K562 (cell line): ENCODE measurements around the gene KMT5B. TPM values are rescaled to one million over a fixed set of nuclear protein-coding genes. Genes with fewer than 3 reads are reported as not detected.
"Not testable (repeated sequence)": the region's sequence is repeated elsewhere in the genome, so short reads cannot be mapped to it uniquely, and the experiment has no call there.

Experiments
- ATAC-seq: fragments of 200-7000 bp; cut with Tn5 transposase; 3 replicates; pipeline ENCODE4 v1.9.1; 2020; ENCODE audit warnings: moderate library complexity
- BruUV-seq: library from RNA; stranded (reverse); fragments of 400-500 nt; replicated peaks from 2 replicates; lab custom pipeline; 2021; lab: Mats Ljungman, UMichigan
- CTCF ChIA-PET: fragments of 300-600 bp; formaldehyde crosslinking; extraction: SDS; loops from one replicate; lab custom pipeline; 2021; ENCODE audit warnings: low intra/inter-chr PET ratio; lab: Yijun Ruan, JAX
- POLR2A ChIA-PET: fragments of 300-600, 350-650 bp; sonication (Branson Sonifier 250); formaldehyde crosslinking; extraction: SDS; loops from one replicate; lab custom pipeline; 2021; ENCODE audit warnings: antibody characterized with exemption, inconsistent platforms; lab: Yijun Ruan, JAX
- DNase-seq, 4 experiments: peaks; one replicate each; pipeline versions ENCODE4 v3.0.0 to v3.0.0-alpha.2; 2011 to 2018; ENCODE audit warnings: low spot score in 3 of 4, mixed read lengths in 3 of 4; ENCODE audit errors: extremely low read depth in 1 of 4
- FAIRE-seq: peaks from 2 replicates; lab custom pipeline; 2011; peaks lifted over from hg19 to GRCh38; lab: Jason Lieb, UNC
- H2AFZ ChIP-seq: 2 replicates; pipeline ENCODE4 v1.6.0; 2011; ENCODE audit warnings: low read depth, low read length, control low read depth, inconsistent platforms
- H3K27ac ChIP-seq: fragments of 200-600 bp; 3 replicates; pipeline ENCODE4 v1.8.0; 2011; ENCODE audit warnings: low read depth, mild to moderate bottlenecking, control low read depth, inconsistent platforms, low read length, moderate library complexity, mixed read lengths; ENCODE audit errors: extremely low read depth
- H3K27me3 ChIP-seq, 2 experiments: fragments of 300-600 bp in 1 of 2; 2 replicates in 1 of 2; 3 replicates in 1 of 2; pipeline versions ENCODE4 v1.6.0 to v1.8.0; 2011; ENCODE audit warnings: inconsistent platforms in 2 of 2, low read length in 2 of 2, mild to moderate bottlenecking in 1 of 2, mixed read lengths in 1 of 2, moderate library complexity in 1 of 2; ENCODE audit not compliant: control insufficient read depth in 2 of 2, insufficient read depth in 2 of 2
- H3K36me3 ChIP-seq: fragments of 300-600 bp; 3 replicates; pipeline ENCODE4 v1.8.0; 2011; ENCODE audit warnings: mild to moderate bottlenecking, low read length, inconsistent platforms; ENCODE audit not compliant: control insufficient read depth, insufficient read depth
- H3K4me1 ChIP-seq, 2 experiments: fragments of 200-600 bp in 1 of 2; replicated peaks in 1 of 2; 2 replicates in 1 of 2; 3 replicates in 1 of 2; pipeline versions ENCODE4 v1.5.1 to v1.8.0; 2011; ENCODE audit warnings: inconsistent platforms in 2 of 2, low read length in 2 of 2, mild to moderate bottlenecking in 1 of 2, mixed read lengths in 1 of 2, moderate library complexity in 1 of 2; ENCODE audit not compliant: control insufficient read depth in 2 of 2, insufficient read depth in 2 of 2
- H3K4me2 ChIP-seq: 2 replicates; pipeline ENCODE4 v1.6.1; 2011; ENCODE audit warnings: low read length, control low read depth, inconsistent platforms, mixed read lengths; ENCODE audit not compliant: insufficient read depth
- H3K4me3 ChIP-seq: fragments of 200-600 bp; sonication (generic), shearing (Covaris generic); 2 replicates; pipeline ENCODE4 v1.5.1; 2016; ENCODE audit warnings: control low read depth, inconsistent platforms
- H3K79me2 ChIP-seq: fragments of 200-600 bp; 3 replicates; pipeline ENCODE4 v1.8.0; 2011; ENCODE audit warnings: low read length, inconsistent platforms; ENCODE audit not compliant: control insufficient read depth, insufficient read depth
- H3K9ac ChIP-seq, 2 experiments: 2 replicates each; pipeline versions ENCODE4 v1.6.0 to v1.6.1; 2011; ENCODE audit warnings: low read depth in 2 of 2, low read length in 2 of 2, control low read depth in 1 of 2, inconsistent platforms in 1 of 2, mild to moderate bottlenecking in 1 of 2, mixed read lengths in 1 of 2; ENCODE audit not compliant: insufficient read depth in 1 of 2
- H3K9me1 ChIP-seq: one replicate; pipeline ENCODE4 v1.6.0; 2011; ENCODE audit warnings: inconsistent platforms, mild to moderate bottlenecking, low read length, moderate library complexity; ENCODE audit not compliant: control insufficient read depth, insufficient read depth
- H3K9me3 ChIP-seq: replicated peaks from 2 replicates; pipeline ENCODE4 v1.5.1; 2011; ENCODE audit warnings: low read depth, low read length, inconsistent platforms; ENCODE audit not compliant: control insufficient read depth, insufficient read depth
- H4K20me1 ChIP-seq: replicated peaks from 2 replicates; pipeline ENCODE4 v1.6.1; 2011; ENCODE audit warnings: low read length, inconsistent platforms, mixed read lengths; ENCODE audit not compliant: control insufficient read depth, insufficient read depth
- ARID1B ChIP-seq: fragments of 450-650 bp; IDR thresholded peaks from 2 replicates; pipeline ENCODE4 v1.6.1; 2016; ENCODE audit warnings: antibody characterized with exemption, mild to moderate bottlenecking, inconsistent platforms
- CBFA2T2 ChIP-seq: fragments of 450-650 bp; conservative IDR thresholded peaks from 2 replicates; pipeline ENCODE4 v1.6.1; 2017; ENCODE audit warnings: mild to moderate bottlenecking
- CBFA2T3 ChIP-seq: fragments of 450-650 bp; IDR thresholded peaks from 2 replicates; pipeline ENCODE4 v1.6.1; 2017
- CC2D1A ChIP-seq: fragments of 450-650 bp; IDR thresholded peaks from 2 replicates; pipeline ENCODE4 v1.6.1; 2017; ENCODE audit warnings: mild to moderate bottlenecking
- CHD2 ChIP-seq: IDR thresholded peaks from 2 replicates; pipeline ENCODE4 v1.6.1; 2011; ENCODE audit warnings: low read depth, low read length
- DPF2 ChIP-seq: fragments of 450-650 bp; IDR thresholded peaks from 2 replicates; pipeline ENCODE4 v1.6.1; 2016
- FOXM1 ChIP-seq, 2 experiments: fragments of 450-650 bp in 1 of 2; sonication (generic) in 1 of 2; formaldehyde crosslinking in 1 of 2; IDR thresholded peaks; 2 replicates each; pipeline versions ENCODE4 v1.6.1 to v1.9.0; 2017 to 2022; ENCODE audit warnings: low read depth in 2 of 2, mild to moderate bottlenecking in 2 of 2, missing genetic modification reagents in 1 of 2, moderate library complexity in 1 of 2
- GATA2 ChIP-seq: sonication (generic); formaldehyde crosslinking; IDR thresholded peaks from 2 replicates; pipeline ENCODE4 v1.4.0; 2020; ENCODE audit warnings: mild to moderate bottlenecking, missing genetic modification reagents
- MTA2 ChIP-seq: fragments of 450-650 bp; IDR thresholded peaks from 2 replicates; pipeline ENCODE4 v1.6.1; 2016; ENCODE audit warnings: low read depth
- RBM15 ChIP-seq: fragments of 200-400 bp; formaldehyde crosslinking; IDR thresholded peaks from 2 replicates; pipeline ENCODE4 v1.6.1; 2018; ENCODE audit warnings: mild to moderate bottlenecking, low read length, moderate library complexity; ENCODE audit not compliant: insufficient read depth
- SOX6 ChIP-seq: fragments of 450-650 bp; IDR thresholded peaks from 2 replicates; pipeline ENCODE4 v1.6.1; 2014; ENCODE audit warnings: mild to moderate bottlenecking
- TAL1 ChIP-seq: fragments of 450-650 bp; IDR thresholded peaks from 2 replicates; pipeline ENCODE4 v1.6.1; 2016; ENCODE audit warnings: mild to moderate bottlenecking
- TCF3 ChIP-seq: sonication (generic); formaldehyde crosslinking; IDR thresholded peaks from 2 replicates; pipeline ENCODE4 v1.4.0; 2020; ENCODE audit warnings: mild to moderate bottlenecking, missing genetic modification reagents
- TCF7L2 ChIP-seq: fragments of 150-350 bp; IDR thresholded peaks from 2 replicates; pipeline ENCODE4 v1.6.1; 2016; ENCODE audit warnings: low read depth, mild to moderate bottlenecking, low read length, moderate library complexity
- TRIM24 ChIP-seq, 2 experiments: fragments of 450-650 bp; IDR thresholded peaks; 2 replicates each; pipeline ENCODE4 v1.6.1; 2016
- ZNF431 ChIP-seq: sonication (generic); formaldehyde crosslinking; IDR thresholded peaks from 2 replicates; pipeline ENCODE4 v1.8.0; 2022; ENCODE audit warnings: mild to moderate bottlenecking, missing genetic modification reagents
- WGBS: fragments of 100-300 bp; shearing (Covaris generic); methylation state at CpG from one replicate; pipeline ENCODE4 v1.1.6; 2016; ENCODE audit warnings: low coverage, mixed read lengths; ENCODE audit not compliant: insufficient coverage; ENCODE audit errors: missing lambda C conversion rate; 5-methylcytosine and 5-hydroxymethylcytosine counted together
- in situ Hi-C: fragments of 300-500 bp; cut with MboI; formaldehyde crosslinking; loops from 4 replicates; pipeline ENCODE4 v1.15.0; 2018; ENCODE audit warnings: inconsistent platforms, mixed read lengths
- intact Hi-C: fragments of 100-400 bp; cut with micrococcal nuclease; formaldehyde crosslinking; loops from 2 replicates; pipeline ENCODE4 v1.14.2; 2022
- polyA plus RNA-seq, 8 experiments: library from polyadenylated mRNA; depleted of rRNA in 4 of 8; stranded (reverse) in 5 of 8; unstranded in 3 of 8; fragments of >200 nt; fragmentation: Nextera tagmentation in 2 of 8; fragmentation: Illumina TruSeq in 1 of 8; extraction: Ambion mirVana in 2 of 8; extraction: Trizol in 1 of 8; gene quantifications; 2 replicates each; pipeline versions ENCODE4 v1.2.1 to v1.2.3, GENCODE V29; 2011 to 2014; ENCODE audit warnings: inconsistent platforms in 1 of 8, missing spikeins in 1 of 8
- total RNA-seq, 7 experiments: library from RNA; depleted of rRNA in 6 of 7; stranded (reverse); fragments of >200 nt in 6 of 7; fragmentation: Illumina TruSeq in 2 of 7; extraction: Trizol in 2 of 7; gene quantifications; 2 replicates each; pipeline versions ENCODE4 v1.2.1 to v1.2.3, GENCODE V29; 2011 to 2021; ENCODE audit warnings: low replicate concordance in 1 of 7
- TF ChIP-seq, protein P1 (sequence below): fragments of 150-350 bp; conservative IDR thresholded peaks from 2 replicates; pipeline ENCODE4 v1.6.1; 2014; ENCODE audit warnings: low read length
- TF ChIP-seq, protein P2 (sequence below): sonication (generic); formaldehyde crosslinking; IDR thresholded peaks from 2 replicates; pipeline ENCODE4 v1.8.1; 2023; ENCODE audit warnings: mild to moderate bottlenecking, missing genetic modification reagents

The KMT5B gene
- total and polyA plus RNA-seq, 9 of the 15 experiments (the other 6 are each of a cell fraction or from before 2014, with no cell fraction given), result 7.3 to 27.3 (median 20.9) TPM

DNA sequence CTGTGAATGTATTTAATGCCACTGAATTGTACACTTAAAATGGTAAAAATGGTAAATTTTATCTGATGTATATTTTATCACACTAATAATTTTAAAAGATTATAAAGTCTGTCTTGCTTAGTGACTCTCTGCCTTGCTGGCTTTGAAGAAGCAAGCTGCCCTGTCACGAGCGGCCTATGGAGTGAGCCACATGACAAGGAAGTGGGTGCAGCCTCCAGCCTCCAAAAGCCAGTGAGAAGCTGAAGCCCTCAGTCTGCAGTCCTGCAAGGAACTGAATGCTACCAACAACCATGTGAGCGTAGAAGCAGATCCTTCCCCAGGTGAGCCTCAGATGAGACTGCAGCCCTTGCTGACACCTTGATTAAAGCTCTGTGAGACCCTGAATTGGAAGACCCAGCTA lies 38.7 kb upstream of the KMT5B start (continued):
- TF ChIP-seq, protein P1, sequence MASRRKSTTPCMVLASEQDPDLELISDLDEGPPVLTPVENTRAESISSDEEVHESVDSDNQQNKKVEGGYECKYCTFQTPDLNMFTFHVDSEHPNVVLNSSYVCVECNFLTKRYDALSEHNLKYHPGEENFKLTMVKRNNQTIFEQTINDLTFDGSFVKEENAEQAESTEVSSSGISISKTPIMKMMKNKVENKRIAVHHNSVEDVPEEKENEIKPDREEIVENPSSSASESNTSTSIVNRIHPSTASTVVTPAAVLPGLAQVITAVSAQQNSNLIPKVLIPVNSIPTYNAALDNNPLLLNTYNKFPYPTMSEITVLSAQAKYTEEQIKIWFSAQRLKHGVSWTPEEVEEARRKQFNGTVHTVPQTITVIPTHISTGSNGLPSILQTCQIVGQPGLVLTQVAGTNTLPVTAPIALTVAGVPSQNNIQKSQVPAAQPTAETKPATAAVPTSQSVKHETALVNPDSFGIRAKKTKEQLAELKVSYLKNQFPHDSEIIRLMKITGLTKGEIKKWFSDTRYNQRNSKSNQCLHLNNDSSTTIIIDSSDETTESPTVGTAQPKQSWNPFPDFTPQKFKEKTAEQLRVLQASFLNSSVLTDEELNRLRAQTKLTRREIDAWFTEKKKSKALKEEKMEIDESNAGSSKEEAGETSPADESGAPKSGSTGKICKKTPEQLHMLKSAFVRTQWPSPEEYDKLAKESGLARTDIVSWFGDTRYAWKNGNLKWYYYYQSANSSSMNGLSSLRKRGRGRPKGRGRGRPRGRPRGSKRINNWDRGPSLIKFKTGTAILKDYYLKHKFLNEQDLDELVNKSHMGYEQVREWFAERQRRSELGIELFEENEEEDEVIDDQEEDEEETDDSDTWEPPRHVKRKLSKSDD, result no peak
- TF ChIP-seq FOXM1 (IDR thresholded peaks at IDR 0.05; ENCODE audit: low read depth) (no peak), FOXM1 (CRISPR knock-in tag; IDR thresholded peaks at IDR 0.05; ENCODE audit: low read depth) (no peak), TCF7L2 (no peak), RBM15 (no peak)

DNA sequence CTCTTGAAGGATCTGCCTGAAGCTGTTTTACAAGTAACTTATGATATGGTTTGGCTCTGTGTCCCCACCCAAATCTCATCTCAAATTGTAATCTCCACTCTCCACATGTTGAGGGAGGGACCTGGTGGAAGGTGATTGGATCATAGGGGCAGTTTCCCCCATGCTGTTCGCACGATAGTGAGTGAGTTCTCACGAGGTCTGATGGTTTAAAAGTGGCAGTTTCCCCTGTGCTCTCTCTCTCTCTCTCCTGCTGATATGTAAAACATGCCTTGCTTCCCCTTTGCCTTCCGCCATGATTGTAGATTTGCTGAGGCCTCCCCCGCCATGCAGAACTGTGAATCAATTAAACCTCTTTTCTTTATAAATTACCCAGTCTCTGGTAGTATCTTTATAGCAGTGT lies 31.8 kb upstream of the KMT5B start:
- H3K4me3 ChIP-seq; ATAC-seq; CTCF ChIA-PET; H3K27me3 ChIP-seq; H3K4me2 ChIP-seq; BruUV-seq; H3K4me1 ChIP-seq; FAIRE-seq; POLR2A ChIA-PET; H4K20me1 ChIP-seq; H3K27ac ChIP-seq; intact Hi-C loops; H3K9me1 ChIP-seq; in situ Hi-C loops; H3K36me3 ChIP-seq; H3K9ac ChIP-seq; H3K79me2 ChIP-seq; H3K9me3 ChIP-seq; TF ChIP-seq FOXM1 (CRISPR knock-in tag; IDR thresholded peaks at IDR 0.05; ENCODE audit: low read depth): not testable (repeated sequence)
- peak overlapping the region; percentile 63; the same call in 1 of the 2 replicates for H2AFZ ChIP-seq
- peak in 1 of 4 experiments; percentile 50 for DNase-seq
- 32% methylated on average over 5 of the region's 5 CpGs for WGBS
- TF ChIP-seq CBFA2T2 (peak; percentile 47), MTA2 (0 out of 2 replicates have a peak, but pooled peaks have one; percentile 12), CHD2 (peak; percentile 66), ARID1B (peak; percentile 29; the same call in 1 of the 2 replicates), TAL1 (peak; percentile 72; the same call in 1 of the 2 replicates), ZNF431 (peak; percentile 90), CC2D1A (peak; percentile 90), DPF2 (0 out of 2 replicates have a peak, but pooled peaks have one; percentile 25), CBFA2T3 (peak; percentile 77), SOX6 (0 out of 2 replicates have a peak, but pooled peaks have one; percentile 12), TRIM24 (IDR thresholded peaks at IDR 0.05) (peak; percentile 63 to 71; a peak in 3 of 4 replicates), TCF3 (CRISPR knock-in tag) (peak; percentile 62), FOXM1 (IDR thresholded peaks at IDR 0.05; ENCODE audit: low read depth) (peak; percentile 67), GATA2 (CRISPR knock-in tag) (0 out of 2 replicates have a peak, but pooled peaks have one; percentile 19)
- TF ChIP-seq, protein P2, sequence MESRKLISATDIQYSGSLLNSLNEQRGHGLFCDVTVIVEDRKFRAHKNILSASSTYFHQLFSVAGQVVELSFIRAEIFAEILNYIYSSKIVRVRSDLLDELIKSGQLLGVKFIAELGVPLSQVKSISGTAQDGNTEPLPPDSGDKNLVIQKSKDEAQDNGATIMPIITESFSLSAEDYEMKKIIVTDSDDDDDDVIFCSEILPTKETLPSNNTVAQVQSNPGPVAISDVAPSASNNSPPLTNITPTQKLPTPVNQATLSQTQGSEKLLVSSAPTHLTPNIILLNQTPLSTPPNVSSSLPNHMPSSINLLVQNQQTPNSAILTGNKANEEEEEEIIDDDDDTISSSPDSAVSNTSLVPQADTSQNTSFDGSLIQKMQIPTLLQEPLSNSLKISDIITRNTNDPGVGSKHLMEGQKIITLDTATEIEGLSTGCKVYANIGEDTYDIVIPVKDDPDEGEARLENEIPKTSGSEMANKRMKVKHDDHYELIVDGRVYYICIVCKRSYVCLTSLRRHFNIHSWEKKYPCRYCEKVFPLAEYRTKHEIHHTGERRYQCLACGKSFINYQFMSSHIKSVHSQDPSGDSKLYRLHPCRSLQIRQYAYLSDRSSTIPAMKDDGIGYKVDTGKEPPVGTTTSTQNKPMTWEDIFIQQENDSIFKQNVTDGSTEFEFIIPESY, result peak; percentile 87
